A673 (cell line): ENCODE results near the gene FHIT. TPM values are rescaled to one million over a fixed set of nuclear protein-coding genes. Genes with fewer than 3 reads are reported as not detected.
"Not testable (repeated sequence)": the region's sequence is repeated elsewhere in the genome, so short reads cannot be mapped to it uniquely, and the experiment has no call there.

Experiments
- BruUV-seq: library from RNA; stranded (reverse); fragments of 400-500 nt; replicated peaks from 2 replicates; lab custom pipeline; 2021; lab: Mats Ljungman, UMichigan
- CTCF ChIA-PET: fragments of 300-600 bp; sonication (Branson Sonifier 250); formaldehyde crosslinking; loops from one replicate; lab custom pipeline; 2022; ENCODE audit warnings: antibody characterized with exemption; lab: Charles Lee
- POLR2A ChIA-PET: fragments of 300-600 bp; sonication (Branson Sonifier 250); formaldehyde crosslinking; loops from one replicate; lab custom pipeline; 2022; ENCODE audit warnings: antibody characterized with exemption; ENCODE audit not compliant: low non-redundant PET; lab: Charles Lee
- DNase-seq: peaks from one replicate; pipeline ENCODE4 v3.0.0-alpha.2; 2015; ENCODE audit warnings: low spot score
- H3K27ac ChIP-seq: fragments of 200-600 bp; sonication (generic); 2 replicates; pipeline ENCODE4 v1.5.1; 2016; ENCODE audit warnings: mixed run types, low read depth, mild to moderate bottlenecking, mixed read lengths, antibody characterized with exemption, low read length; ENCODE audit not compliant: poor library complexity, severe bottlenecking
- H3K27me3 ChIP-seq: fragments of 200-600 bp; sonication (generic); replicated peaks from 2 replicates; pipeline ENCODE4 v1.6.1; 2017; ENCODE audit warnings: mixed run types, low read depth, mild to moderate bottlenecking, mixed read lengths, antibody characterized with exemption, low read length; ENCODE audit not compliant: insufficient read depth, poor library complexity
- H3K36me3 ChIP-seq: fragments of 200-600 bp; sonication (generic); 2 replicates; pipeline ENCODE4 v1.6.1; 2016; ENCODE audit warnings: mixed run types, mild to moderate bottlenecking, mixed read lengths, antibody characterized with exemption, low read length; ENCODE audit not compliant: insufficient read depth, poor library complexity, severe bottlenecking
- H3K4me1 ChIP-seq: fragments of 200-600 bp; sonication (generic); 2 replicates; pipeline ENCODE4 v1.6.1; 2017; ENCODE audit warnings: mixed run types, mild to moderate bottlenecking, mixed read lengths, antibody characterized with exemption, low read length; ENCODE audit not compliant: insufficient read depth, poor library complexity, severe bottlenecking
- H3K4me3 ChIP-seq: fragments of 200-600 bp; sonication (generic); 2 replicates; pipeline ENCODE4 v1.5.1; 2016; ENCODE audit warnings: low read depth, mixed run types, mild to moderate bottlenecking, mixed read lengths, low read length; ENCODE audit not compliant: poor library complexity, severe bottlenecking
- H3K9me3 ChIP-seq: fragments of 200-600 bp; sonication (generic); 2 replicates; pipeline ENCODE4 v1.6.1; 2016; ENCODE audit warnings: mixed run types, low read depth, mild to moderate bottlenecking, mixed read lengths, antibody characterized with exemption, low read length; ENCODE audit not compliant: poor library complexity, severe bottlenecking
- CTCF ChIP-seq: fragments of 300-800, 200-600 bp; sonication (generic); conservative IDR thresholded peaks from 2 replicates; pipeline ENCODE4 v1.5.1; 2017; ENCODE audit warnings: low read depth, mild to moderate bottlenecking, antibody characterized with exemption, low read length, moderate library complexity, mixed read lengths
- EZH2 ChIP-seq: fragments of 200-600 bp; sonication (generic); IDR thresholded peaks from 2 replicates; pipeline ENCODE4 v1.6.1; 2017; ENCODE audit warnings: borderline replicate concordance, low read depth, mild to moderate bottlenecking, mixed read lengths, antibody characterized with exemption, low read length; ENCODE audit not compliant: poor library complexity, severe bottlenecking
- intact Hi-C: fragments of 100-400 bp; cut with micrococcal nuclease; formaldehyde crosslinking; loops from one replicate; pipeline ENCODE4 v1.10.0; 2022; ENCODE audit not compliant: unreplicated experiment
- total RNA-seq: library from RNA; stranded (reverse); gene quantifications from 2 replicates; pipeline ENCODE4 v1.2.3, GENCODE V29; 2021

The FHIT gene
- total RNA-seq, 1 experiment from 2014 or later, result not detected

DNA sequence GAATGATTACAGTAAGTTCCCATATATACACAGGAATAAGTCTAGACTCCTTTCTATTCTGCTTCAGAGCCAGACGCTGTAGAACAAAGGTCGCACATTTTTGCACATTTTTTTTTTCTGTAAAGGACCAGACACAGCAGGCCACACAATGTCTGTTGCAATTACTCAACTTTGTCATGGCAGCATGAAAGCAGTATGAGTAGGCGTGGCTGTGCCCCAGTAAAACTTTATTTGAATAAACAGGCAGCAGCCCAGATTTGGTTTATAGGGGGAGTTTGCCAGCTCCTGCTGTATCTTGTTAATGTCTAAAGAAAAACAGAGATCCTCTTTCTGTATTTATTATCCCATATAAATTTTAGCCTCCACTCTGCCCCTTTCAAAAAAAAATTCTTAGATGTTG lies 708.3 kb downstream of the FHIT start:
- TF ChIP-seq EZH2 (no peak), CTCF (no peak)
- DNase-seq, result no peak
- POLR2A ChIA-PET, result no interaction called here

GRCh38 chr3:60539394-60539793 lies 711.9 kb downstream of the FHIT start:
- POLR2A ChIA-PET, H3K4me3 ChIP-seq, H3K4me1 ChIP-seq, H3K27me3 ChIP-seq, H3K27ac ChIP-seq, H3K9me3 ChIP-seq, CTCF ChIA-PET, H3K36me3 ChIP-seq, BruUV-seq, intact Hi-C loops, DNase-seq: not testable (repeated sequence)

More for the DNA sequence above, 708.3 kb downstream of the FHIT start:
- Histone ChIP-seq H3K4me3 (no peak overlapping the region), H3K4me1 (no peaks in the 10 kb centered on the region), H3K9me3 (no peaks in the 10 kb centered on the region), H3K36me3 (no peaks in the 10 kb centered on the region), H3K27me3 (no peaks in the 10 kb centered on the region), H3K27ac (no peak overlapping the region)
- BruUV-seq, result no TSS peak
- intact Hi-C loops, result no loop called here
- CTCF ChIA-PET, result no interaction called here

DNA sequence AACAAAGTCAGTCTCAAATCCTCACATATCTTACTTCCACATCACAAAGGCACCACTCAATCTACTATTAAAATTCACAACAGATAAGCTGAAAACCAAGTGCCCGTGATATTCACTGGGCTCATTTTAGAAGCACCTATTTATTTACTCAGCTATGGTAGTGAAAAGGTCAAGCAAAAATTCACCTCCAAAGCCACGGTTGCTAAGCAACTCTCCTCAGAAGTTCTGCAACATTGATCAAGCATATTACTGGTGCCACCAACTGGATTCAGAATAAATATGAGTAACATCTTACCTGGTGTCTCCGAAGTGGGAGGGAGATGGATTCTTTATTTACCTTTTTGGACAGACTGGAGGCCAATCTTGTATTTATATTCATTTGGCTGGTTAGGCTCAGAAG lies 714.8 kb downstream of the FHIT start:
- H3K4me1 ChIP-seq, result no peaks in the 10 kb centered on the region
- H3K4me3 ChIP-seq, result no peak overlapping the region
- H3K9me3 ChIP-seq, result no peaks in the 10 kb centered on the region
- DNase-seq, result no peak
- no peak for TF ChIP-seq CTCF
- no peak for TF ChIP-seq EZH2
- H3K27ac ChIP-seq, result no peak overlapping the region
- no peaks in the 10 kb centered on the region for H3K36me3 ChIP-seq
- no peaks in the 10 kb centered on the region for H3K27me3 ChIP-seq
- POLR2A ChIA-PET, result no interaction called here
- intact Hi-C loops, result no loop called here
- no TSS peak for BruUV-seq
- CTCF ChIA-PET, result no interaction called here

GRCh38 chr3:60531759-60532158 lies 719.5 kb downstream of the FHIT start:
- H3K4me3 ChIP-seq, result no peak overlapping the region
- no peaks in the 10 kb centered on the region for H3K4me1 ChIP-seq
- H3K27ac ChIP-seq, result no peak overlapping the region
- DNase-seq, result no peak
- no peak for TF ChIP-seq CTCF
- no peak for TF ChIP-seq EZH2
- CTCF ChIA-PET, result no interaction called here
- intact Hi-C loops, result no loop called here
- no TSS peak for BruUV-seq
- no peaks in the 10 kb centered on the region for H3K36me3 ChIP-seq
- POLR2A ChIA-PET, result no interaction called here
- no peaks in the 10 kb centered on the region for H3K9me3 ChIP-seq
- H3K27me3 ChIP-seq, result no peaks in the 10 kb centered on the region
